Measurements from ENCODE around the gene GART. TPM values are rescaled to one million over a fixed set of nuclear protein-coding genes. Genes with fewer than 3 reads are reported as not detected.
A peak's percentile ranks its signal among the peaks of the same experiment; 100 is the strongest.

Gene GART
- total and polyA plus RNA-seq, 2 of the 8 experiments (the other 6 are each of a cell fraction or from before 2014, with no cell fraction given) = 23.1 to 231 TPM

DNA sequence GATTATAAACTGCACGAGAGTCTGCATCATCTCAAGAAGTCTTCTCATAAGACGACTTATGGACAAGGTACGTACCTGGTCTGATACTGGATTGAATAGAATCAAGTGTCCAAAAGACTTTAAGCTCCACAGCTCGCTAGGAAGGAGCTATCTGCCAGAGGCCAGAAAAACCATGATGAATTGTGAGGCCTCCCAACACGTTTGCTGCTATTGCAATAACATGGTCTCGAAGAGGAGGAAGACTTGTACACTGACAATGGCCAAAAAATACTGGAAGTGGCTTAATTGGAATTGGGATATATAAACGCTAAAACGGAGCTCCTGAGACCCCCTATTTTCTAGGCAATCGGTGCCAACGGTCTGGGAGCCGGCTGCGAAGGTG, 50.9 kb downstream of the GART start:
- Histone ChIP-seq H2BK20ac (ENCODE audit: low read length) (no peak overlapping the region), H3K4me1 (replicated peaks in 1 of 4; ENCODE audit: control insufficient read depth in 3 of 4, insufficient read depth in 4 of 4, low read length in 3 of 4) (no peaks in the 10 kb centered on the region; a peak in 1 of 7 replicates), H3K36me3 (ENCODE audit: control insufficient read depth in 2 of 4, insufficient read depth in 4 of 4, low read length in 3 of 4) (peaks cover 0 to 8% (median 0%) of the 10 kb centered on the region in 4 experiments; a peak in 2 of 8 replicates), H4K8ac (ENCODE audit: extremely low read depth, insufficient read depth, low read length) (no peak overlapping the region), H3K79me1 (ENCODE audit: low read depth, low read length) (no peaks in the 10 kb centered on the region), H3K56ac (replicated peaks; ENCODE audit: insufficient read length, low read depth, low read length) (no peak overlapping the region), H3K9me3 (ENCODE audit: insufficient read depth in 2 of 2, low read depth in 1 of 2, low read length in 1 of 2) (no peaks in the 10 kb centered on the region), H3K4me2 (ENCODE audit: insufficient read depth in 1 of 2, low read depth in 2 of 2, low read length in 2 of 2) (peak overlapping the region; percentile 74 to 75), H2BK12ac (ENCODE audit: low read depth, low read length) (no peak overlapping the region), H4K5ac (ENCODE audit: insufficient read length, low read depth, low read length) (no peak overlapping the region), H4K20me1 (replicated peaks in 1 of 2; ENCODE audit: control insufficient read depth in 1 of 2, insufficient read depth in 2 of 2, low read length in 2 of 2) (no peaks in the 10 kb centered on the region), H3K23ac (ENCODE audit: insufficient read length) (no peak overlapping the region), H2BK5ac (ENCODE audit: low read depth, low read length) (no peak overlapping the region; the same call in 1 of the 2 replicates), H2BK120ac (replicated peaks; ENCODE audit: low read depth, low read length) (no peak overlapping the region), H2BK15ac (ENCODE audit: low read length) (no peak overlapping the region), H3K9ac (replicated peaks in 1 of 4; ENCODE audit: extremely low read depth in 1 of 4, low read depth in 3 of 4, low read length in 3 of 4) (peak overlapping the region in 1 of 4 experiments; percentile 23; a peak in 1 of 7 replicates), H3K14ac (ENCODE audit: insufficient read length) (no peak overlapping the region), H3K79me2 (ENCODE audit: control insufficient read depth in 1 of 2, insufficient read depth in 2 of 2, low read length in 2 of 2) (no peaks in the 10 kb centered on the region), H3K27ac (ENCODE audit: low read depth, low read length) (no peak overlapping the region), H3K4me3 (ENCODE audit: extremely low read depth in 1 of 4, insufficient read depth in 2 of 4, low read depth in 3 of 4, low read length in 4 of 4) (peak overlapping the region; percentile 66 to 98 (median 78)), H4K91ac (replicated peaks; ENCODE audit: insufficient read length, low read length) (no peak overlapping the region), H3K18ac (ENCODE audit: extremely low read depth, low read length) (no peak overlapping the region), H3K4ac (replicated peaks; ENCODE audit: insufficient read length, low read depth, low read length) (no peak overlapping the region), H2AFZ (ENCODE audit: low read length) (peak overlapping the region; percentile 25), H3K27me3 (replicated peaks in 1 of 4; ENCODE audit: control insufficient read depth in 3 of 4, extremely low read depth in 1 of 4, insufficient read depth in 3 of 4, low read length in 3 of 4) (no peaks in the 10 kb centered on the region), H3K23me2 (ENCODE audit: low read depth, low read length) (peaks cover 7% of the 10 kb centered on the region), H2AK5ac (ENCODE audit: low read depth, low read length) (no peak overlapping the region)
- FAIRE-seq = peak; percentile 7
- POLR2A ChIA-PET (ENCODE audit: partially characterized antibody) = interaction anchor here (0.8 to 2.6 kb wide), 9 partner anchors 10 to 718 kb away, joined by 3 to 30 read pairs (median 4); partner anchors contain the start of genes DONSON and TMEM50B
- CTCF ChIA-PET (ENCODE audit: partially characterized antibody) = interaction anchor here (1.0 to 1.1 kb wide), 2 partner anchors 9 to 11 kb away, joined by 3 read pairs; partner anchors contain the start of gene TMEM50B
- 35% methylated on average over 12 of the region's 12 CpGs; no CpG with 5 or more reads in 1 of the 2 experiments for WGBS, 2 experiments (ENCODE audit: extremely low coverage in 1 of 2, insufficient coverage in 1 of 2, insufficient read length in 1 of 2, insufficient replicate concordance in 2 of 2, low coverage in 1 of 2, low lambda C conversion rate in 2 of 2, missing lambda C conversion rate in 1 of 2)
- DNase-seq (ENCODE audit: low read depth in 1 of 2, low spot score in 2 of 2) = no peak
- TF ChIP-seq HDAC2 (IDR thresholded peaks at IDR 0.05; ENCODE audit: borderline replicate concordance in 1 of 2, low read depth in 2 of 2, low read length in 2 of 2) (peak in 1 of 2 experiments; percentile 16; a peak in 1 of 4 replicates), RBBP5 (IDR thresholded peaks at IDR 0.05; ENCODE audit: borderline replicate concordance, low read depth, low read length) (no peak), RNF2 (IDR thresholded peaks at IDR 0.05; ENCODE audit: borderline replicate concordance, low read depth, low read length, missing control alignments, poor library complexity, severe bottlenecking) (no peak), ZNF274 (IDR thresholded peaks at IDR 0.05; ENCODE audit: borderline replicate concordance, extremely low read depth, low read length) (no peak), KDM5A (IDR thresholded peaks at IDR 0.05; ENCODE audit: low read length) (no peak), FOSL1 (IDR thresholded peaks at IDR 0.05; ENCODE audit: insufficient read depth, low read depth, low read length) (no peak), SIX5 (IDR thresholded peaks at IDR 0.05; ENCODE audit: low read depth, low read length) (no peak), MAFK (IDR thresholded peaks at IDR 0.05; ENCODE audit: low read depth, low read length) (no peak)
